Measurements from ENCODE around the gene TCERG1L. TPM values are rescaled to one million over a fixed set of nuclear protein-coding genes. Genes with fewer than 3 reads are reported as not detected.

Gene TCERG1L
- total RNA-seq, 1 donor from 2014 or later: not detected

DNA sequence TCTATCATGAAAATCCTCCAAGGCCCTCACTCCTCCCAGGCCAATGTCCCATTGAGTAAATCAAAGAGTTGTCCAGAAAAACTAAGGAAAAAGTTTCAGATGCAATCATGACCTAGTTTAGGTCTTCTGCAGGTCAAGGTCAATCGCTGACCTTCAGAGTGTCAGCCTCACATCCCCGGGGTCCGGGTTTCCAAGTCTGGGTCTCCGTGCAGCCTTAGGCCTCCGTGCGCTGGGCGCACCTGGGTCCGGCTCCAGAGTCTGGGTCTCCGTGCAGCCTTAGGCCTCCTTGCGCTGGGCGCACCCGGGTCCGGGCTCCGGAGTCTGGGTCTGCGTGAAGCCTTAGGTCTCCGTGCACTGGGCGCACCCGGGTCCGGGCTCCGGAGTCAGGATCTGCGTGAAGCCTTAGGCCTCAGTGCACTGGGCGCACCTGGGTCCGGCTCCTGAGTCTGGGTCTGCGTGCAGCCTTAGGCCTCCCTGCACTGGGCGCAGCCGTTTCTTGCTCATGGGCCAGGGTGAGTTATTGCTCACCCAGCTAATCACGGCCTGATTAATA, 236.2 kb downstream of the TCERG1L start:
- no peak for DNase-seq
- no peaks in the 10 kb centered on the region for H3K27me3 ChIP-seq (ENCODE audit: low read depth)
- no peaks in the 10 kb centered on the region for H3K9me3 ChIP-seq
- H3K4me1 ChIP-seq: no peaks in the 10 kb centered on the region
- no peak for ATAC-seq
- TF ChIP-seq, protein P1, sequence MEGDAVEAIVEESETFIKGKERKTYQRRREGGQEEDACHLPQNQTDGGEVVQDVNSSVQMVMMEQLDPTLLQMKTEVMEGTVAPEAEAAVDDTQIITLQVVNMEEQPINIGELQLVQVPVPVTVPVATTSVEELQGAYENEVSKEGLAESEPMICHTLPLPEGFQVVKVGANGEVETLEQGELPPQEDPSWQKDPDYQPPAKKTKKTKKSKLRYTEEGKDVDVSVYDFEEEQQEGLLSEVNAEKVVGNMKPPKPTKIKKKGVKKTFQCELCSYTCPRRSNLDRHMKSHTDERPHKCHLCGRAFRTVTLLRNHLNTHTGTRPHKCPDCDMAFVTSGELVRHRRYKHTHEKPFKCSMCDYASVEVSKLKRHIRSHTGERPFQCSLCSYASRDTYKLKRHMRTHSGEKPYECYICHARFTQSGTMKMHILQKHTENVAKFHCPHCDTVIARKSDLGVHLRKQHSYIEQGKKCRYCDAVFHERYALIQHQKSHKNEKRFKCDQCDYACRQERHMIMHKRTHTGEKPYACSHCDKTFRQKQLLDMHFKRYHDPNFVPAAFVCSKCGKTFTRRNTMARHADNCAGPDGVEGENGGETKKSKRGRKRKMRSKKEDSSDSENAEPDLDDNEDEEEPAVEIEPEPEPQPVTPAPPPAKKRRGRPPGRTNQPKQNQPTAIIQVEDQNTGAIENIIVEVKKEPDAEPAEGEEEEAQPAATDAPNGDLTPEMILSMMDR (IDR thresholded peaks at IDR 0.05): no peak
- H3K4me3 ChIP-seq: no peak overlapping the region
- H3K36me3 ChIP-seq: no peaks in the 10 kb centered on the region
- no peak overlapping the region for H3K27ac ChIP-seq
- intact Hi-C loops (cut with DNase I): no loop called here

DNA sequence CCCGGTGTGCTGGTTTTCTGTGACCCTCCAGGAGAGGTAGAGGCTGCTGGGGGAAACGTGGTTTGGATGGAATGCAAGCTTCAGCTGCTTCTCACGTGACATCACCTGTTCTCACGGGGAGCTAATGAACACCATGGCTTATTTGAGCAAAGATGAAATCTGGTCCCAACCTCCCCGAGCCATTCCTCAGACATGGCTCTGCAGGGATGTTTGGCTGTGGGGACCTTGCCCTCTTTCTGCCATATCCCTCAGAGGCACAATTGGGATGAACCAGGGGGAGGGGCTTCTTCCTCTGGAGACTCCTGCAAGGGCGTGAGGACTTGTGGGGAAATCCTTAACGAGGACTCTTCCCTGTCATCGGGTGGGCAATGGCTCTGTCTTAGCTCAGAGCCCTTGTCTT, 236.8 kb downstream of the TCERG1L start:
- Histone ChIP-seq H3K27me3 (ENCODE audit: low read depth) (no peaks in the 10 kb centered on the region), H3K4me3 (no peak overlapping the region), H3K27ac (no peak overlapping the region), H3K9me3 (no peaks in the 10 kb centered on the region), H3K36me3 (no peaks in the 10 kb centered on the region), H3K4me1 (no peaks in the 10 kb centered on the region)
- ATAC-seq (no peak), DNase-seq (no peak)
- intact Hi-C loops (cut with DNase I): no loop called here
- TF ChIP-seq, protein P1 (IDR thresholded peaks at IDR 0.05): no peak

DNA sequence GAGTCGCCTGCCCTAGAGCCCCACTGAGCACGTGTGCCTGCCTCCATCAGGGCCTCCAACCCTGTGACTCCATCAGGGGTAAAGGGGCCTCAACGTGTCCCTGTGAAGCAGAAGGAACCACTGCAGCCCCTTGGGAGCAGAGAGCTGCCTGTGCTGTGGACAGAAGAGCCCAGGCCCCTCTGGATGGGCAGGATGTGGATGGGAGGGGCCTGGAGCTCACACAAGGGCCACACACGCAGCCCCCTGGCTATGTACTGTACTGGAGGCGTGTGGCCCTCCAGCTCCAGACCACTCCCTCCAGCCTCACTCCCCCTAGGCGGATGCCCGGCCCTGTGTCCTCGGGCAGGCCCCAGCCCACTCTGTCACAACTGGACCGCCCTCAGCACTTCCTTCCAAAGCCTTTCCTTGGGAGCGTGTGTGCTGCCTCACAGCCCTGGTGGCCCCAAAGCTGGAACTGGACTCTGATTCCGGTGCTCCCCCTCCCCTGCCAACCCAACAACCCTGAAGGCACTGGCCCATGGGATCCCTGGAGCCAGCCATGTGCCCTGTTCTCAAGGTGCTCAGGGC, 238.0 kb downstream of the TCERG1L start:
- H3K4me1 ChIP-seq: no peaks in the 10 kb centered on the region
- TF ChIP-seq, protein P1 (IDR thresholded peaks at IDR 0.05): no peak
- H3K4me3 ChIP-seq: no peak overlapping the region
- H3K9me3 ChIP-seq: no peaks in the 10 kb centered on the region
- no peak overlapping the region for H3K27ac ChIP-seq
- intact Hi-C loops (cut with DNase I): no loop called here
- no peak for DNase-seq
- peak in 1 of 2 donors; percentile 19 for ATAC-seq
- no peaks in the 10 kb centered on the region for H3K27me3 ChIP-seq (ENCODE audit: low read depth)
- H3K36me3 ChIP-seq: no peaks in the 10 kb centered on the region

DNA sequence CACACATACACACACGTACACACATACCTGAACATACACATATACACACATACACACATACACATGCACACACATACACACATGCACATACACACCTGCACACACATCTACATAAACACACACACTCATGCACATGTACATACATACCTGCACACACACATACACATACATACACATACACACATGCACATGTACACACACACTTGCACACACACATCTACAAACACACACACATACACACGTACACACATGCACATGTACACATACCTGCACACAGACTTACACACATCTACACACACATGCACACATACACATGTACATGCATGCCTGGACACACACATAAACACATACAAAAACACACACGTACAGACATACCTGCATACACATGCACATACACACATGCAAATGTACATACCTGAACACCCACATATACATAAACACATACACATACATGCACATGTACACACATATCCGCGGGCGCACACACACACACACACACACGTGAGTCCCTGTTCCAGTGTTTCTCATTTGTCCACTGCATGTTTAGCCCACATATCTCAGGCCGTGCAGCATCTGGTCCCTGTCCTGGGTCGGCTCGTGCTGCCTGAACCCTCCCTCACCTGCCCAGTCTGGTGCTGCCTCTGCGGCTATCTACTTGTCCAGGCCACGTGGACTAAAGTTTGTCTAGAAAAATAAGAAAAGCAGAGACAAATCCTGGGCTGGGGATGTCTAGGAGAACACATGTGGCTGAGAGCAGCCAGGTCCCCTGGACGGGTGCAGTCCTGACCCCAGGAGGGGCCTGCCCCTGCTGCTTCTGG, 238.7 kb downstream of the TCERG1L start:
- no peaks in the 10 kb centered on the region for H3K9me3 ChIP-seq
- no peak overlapping the region for H3K27ac ChIP-seq
- intact Hi-C loops (cut with DNase I): no loop called here
- DNase-seq: no peak
- H3K4me3 ChIP-seq: no peak overlapping the region
- TF ChIP-seq, protein P1 (IDR thresholded peaks at IDR 0.05): no peak
- H3K27me3 ChIP-seq (ENCODE audit: low read depth): no peaks in the 10 kb centered on the region
- H3K36me3 ChIP-seq: no peaks in the 10 kb centered on the region
- no peak for ATAC-seq
- H3K4me1 ChIP-seq: no peaks in the 10 kb centered on the region

DNA sequence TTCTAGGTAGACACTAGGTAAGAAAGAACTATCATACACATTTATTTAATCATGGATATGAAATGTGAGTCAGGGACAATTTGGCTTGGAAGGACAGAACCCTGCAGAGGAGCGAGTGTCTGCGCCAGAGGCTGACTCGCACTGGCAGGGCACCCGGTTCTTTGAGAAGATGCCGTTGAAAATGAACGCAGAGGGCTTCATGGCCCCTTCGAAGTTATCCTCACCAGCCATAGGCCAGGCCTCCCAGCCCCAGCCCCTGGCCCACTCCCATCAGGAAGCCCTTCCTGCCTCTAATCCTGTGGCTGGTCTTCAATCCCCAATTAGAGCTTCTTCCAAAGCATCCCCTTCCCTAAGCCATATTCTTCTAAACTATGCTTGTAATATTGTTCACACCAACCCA, 239.8 kb downstream of the TCERG1L start:
- Histone ChIP-seq H3K9me3 (no peaks in the 10 kb centered on the region), H3K27me3 (ENCODE audit: low read depth) (no peaks in the 10 kb centered on the region), H3K4me3 (no peak overlapping the region), H3K27ac (no peak overlapping the region), H3K36me3 (no peaks in the 10 kb centered on the region), H3K4me1 (no peaks in the 10 kb centered on the region)
- ATAC-seq (no peak), DNase-seq (no peak)
- intact Hi-C loops (cut with DNase I): no loop called here
- TF ChIP-seq, protein P1 (IDR thresholded peaks at IDR 0.05): no peak
